K562 (cell line): Measurements from ENCODE around the gene RALY. TPM values are rescaled to one million over a fixed set of nuclear protein-coding genes. Genes with fewer than 3 reads are reported as not detected.
A peak's percentile ranks its signal among the peaks of the same experiment; 100 is the strongest.

Experiments
- CBFA2T2 ChIP-seq: fragments of 450-650 bp; conservative IDR thresholded peaks from 2 replicates; pipeline ENCODE4 v1.6.1; 2017; ENCODE audit warnings: mild to moderate bottlenecking
- CBX5 ChIP-seq: IDR thresholded peaks from 2 replicates; pipeline ENCODE4 v1.6.1; 2014; ENCODE audit warnings: low read depth, borderline replicate concordance
- E2F6 ChIP-seq, 2 experiments: IDR thresholded peaks; 2 replicates each; pipeline ENCODE4 v1.6.1; 2011; ENCODE audit warnings: borderline replicate concordance in 1 of 2, control low read depth in 1 of 2, low read depth in 1 of 2, low read length in 1 of 2, mild to moderate bottlenecking in 1 of 2, mixed read lengths in 1 of 2, moderate library complexity in 1 of 2; ENCODE audit not compliant: insufficient read depth in 1 of 2, insufficient read length in 1 of 2, poor library complexity in 1 of 2, severe bottlenecking in 1 of 2; ENCODE audit errors: extremely low read depth in 1 of 2
- FOXJ2 ChIP-seq: fragments of 200-800 bp; sonication (Bioruptor generic); IDR thresholded peaks from 2 replicates; pipeline ENCODE4 v1.6.1; 2016; ENCODE audit warnings: missing genetic modification characterization, missing compliant biosample characterization
- IRF1 ChIP-seq: sonication (generic); formaldehyde crosslinking; IDR thresholded peaks from 2 replicates; pipeline ENCODE4 v1.8.0; 2022; ENCODE audit warnings: missing genetic modification reagents, mild to moderate bottlenecking, borderline replicate concordance
- MEIS2 ChIP-seq: fragments of 450-650 bp; IDR thresholded peaks from 2 replicates; pipeline ENCODE4 v1.6.1; 2014; ENCODE audit warnings: mild to moderate bottlenecking; ENCODE audit not compliant: partially characterized antibody
- MGA ChIP-seq: fragments of 450-650 bp; IDR thresholded peaks from 2 replicates; pipeline ENCODE4 v1.6.1; 2016; ENCODE audit warnings: mild to moderate bottlenecking, moderate library complexity
- ZBTB34 ChIP-seq: fragments of 250-450 bp; sonication (Bioruptor Pico); IDR thresholded peaks from 2 replicates; pipeline ENCODE4 v1.8.0; 2021; ENCODE audit warnings: mild to moderate bottlenecking, moderate library complexity
- ZNF398 ChIP-seq: fragments of 250-450 bp; sonication (Bioruptor Pico); IDR thresholded peaks from 2 replicates; pipeline ENCODE4 v1.8.0; 2021; ENCODE audit warnings: moderate library complexity, mild to moderate bottlenecking, inconsistent platforms
- polyA plus RNA-seq, 8 experiments: library from polyadenylated mRNA; depleted of rRNA in 4 of 8; stranded (reverse) in 5 of 8; unstranded in 3 of 8; fragments of >200 nt; fragmentation: Nextera tagmentation in 2 of 8; fragmentation: Illumina TruSeq in 1 of 8; extraction: Ambion mirVana in 2 of 8; extraction: Trizol in 1 of 8; gene quantifications; 2 replicates each; pipeline versions ENCODE4 v1.2.1 to v1.2.3, GENCODE V29; 2011 to 2014; ENCODE audit warnings: inconsistent platforms in 1 of 8, missing spikeins in 1 of 8
- total RNA-seq, 7 experiments: library from RNA; depleted of rRNA in 6 of 7; stranded (reverse); fragments of >200 nt in 6 of 7; fragmentation: Illumina TruSeq in 2 of 7; extraction: Trizol in 2 of 7; gene quantifications; 2 replicates each; pipeline versions ENCODE4 v1.2.1 to v1.2.3, GENCODE V29; 2011 to 2021; ENCODE audit warnings: low replicate concordance in 1 of 7

RALY gene
- total and polyA plus RNA-seq, 9 of the 15 experiments (the other 6 are each of a cell fraction or from before 2014, with no cell fraction given) = 0.80 to 207 (median 128) TPM

GRCh38 chr20:33951171-33951570 is 42.5 kb upstream of the RALY start (continued):
- TF ChIP-seq MGA = peak; percentile 36; the same call in 1 of the 2 replicates
- TF ChIP-seq IRF1 (CRISPR knock-in tag) = no peak
- TF ChIP-seq FOXJ2 (tag) = no peak
- TF ChIP-seq E2F6 (IDR thresholded peaks at IDR 0.05; ENCODE audit: borderline replicate concordance in 1 of 2, extremely low read depth in 1 of 2, insufficient read depth in 1 of 2, insufficient read length in 1 of 2, low read depth in 1 of 2, low read length in 1 of 2, poor library complexity in 1 of 2, severe bottlenecking in 1 of 2) = peak in 1 of 2 experiments; percentile 29
- TF ChIP-seq CBX5 = no peak
- TF ChIP-seq ZNF398 (CRISPR knock-in tag) = no peak
- TF ChIP-seq ZBTB34 (CRISPR knock-in tag) = no peak
- TF ChIP-seq CBFA2T2 = no peak
- TF ChIP-seq MEIS2 = peak; percentile 22
